ENCODE data around the gene PAH.
A peak's percentile ranks its signal among the peaks of the same experiment; 100 is the strongest.

Gene PAH

GRCh38 chr12:102821149-102821548 lies 95.9 kb downstream of the PAH start:
- no peak for DNase-seq (ENCODE audit: low read depth, low spot score)

- DNase-seq (ENCODE audit: low read depth, low spot score) = peak; percentile 42
Measured at GRCh38 chr12:102816816-102817434, 100.1 kb downstream of the PAH start.

GRCh38 chr12:102814691-102815367 lies 102.2 kb downstream of the PAH start:
- no peak for DNase-seq (ENCODE audit: low read depth, low spot score)

- no peak for DNase-seq (ENCODE audit: low read depth, low spot score)
Measured at GRCh38 chr12:102812344-102812743, 104.7 kb downstream of the PAH start.

- DNase-seq (ENCODE audit: low read depth, low spot score) = peak; percentile 28
Measured at GRCh38 chr12:102811110-102811737, 105.8 kb downstream of the PAH start.

GRCh38 chr12:102808412-102808811 lies 108.6 kb downstream of the PAH start:
- DNase-seq (ENCODE audit: low read depth, low spot score) = no peak

- no peak for DNase-seq (ENCODE audit: low read depth, low spot score)
Measured at GRCh38 chr12:102806592-102806991, 110.5 kb downstream of the PAH start.

GRCh38 chr12:102806110-102806509 lies 110.9 kb downstream of the PAH start:
- DNase-seq (ENCODE audit: low read depth, low spot score) = no peak

GRCh38 chr12:102800565-102800964 lies 116.5 kb downstream of the PAH start:
- peak; percentile 2 for DNase-seq (ENCODE audit: low read depth, low spot score)

GRCh38 chr12:102799229-102799628 lies 117.8 kb downstream of the PAH start:
- no peak for DNase-seq (ENCODE audit: low read depth, low spot score)

- DNase-seq (ENCODE audit: low read depth, low spot score) = no peak
Measured at GRCh38 chr12:102797528-102797927, 119.5 kb downstream of the PAH start.

- no peak for DNase-seq (ENCODE audit: low read depth, low spot score)
Measured at GRCh38 chr12:102793921-102794320, 123.1 kb downstream of the PAH start.
